ENCODE results near the gene PCARE. TPM values are rescaled to one million over a fixed set of nuclear protein-coding genes. Genes with fewer than 3 reads are reported as not detected.

The PCARE gene
- total RNA-seq: not detected in 2 replicates

GRCh38 chr2:29074411-29074810 lies at the start of gene PCARE:
TSS of gene PCARE (minus strand) at chr2:29074523. CDS start at chr2:29074261, 262 bp downstream.

GRCh38 chr2:29114946-29115609 lies 40.8 kb upstream of the PCARE start, which contains the start of gene CLIP4:
TSS of gene CLIP4 (plus strand) at chr2:29115415. CDS start at chr2:29121389, 5,974 bp downstream.

Other genes with a start within 250 kb of the PCARE start
- gene TRMT61B, start 204.2 kb downstream of the PCARE start, total RNA-seq: 12.4 and 28.9 TPM in 2 replicates
- 26.0 and 43.2 TPM in 2 replicates for gene WDR43, start 179.9 kb downstream of the PCARE start, total RNA-seq
- gene TOGARAM2, start 93.2 kb downstream of the PCARE start, total RNA-seq: 0.12 and 0.26 TPM in 2 replicates
- 29.8 and 35.9 TPM in 2 replicates for gene CLIP4, start 40.9 kb upstream of the PCARE start, total RNA-seq